ENCODE data around the gene CROCC2. TPM values are rescaled to one million over a fixed set of nuclear protein-coding genes. Genes with fewer than 3 reads are reported as not detected.

CROCC2 gene
- polyA plus RNA-seq, 1 experiment = not detected

GRCh38 chr2:241003830-241004564 lies 97.9 kb downstream of the CROCC2 start:
- Histone ChIP-seq H3K27ac (ENCODE audit: low read depth, low read length) (no peak overlapping the region), H3K9me3 (ENCODE audit: control insufficient read depth, insufficient read depth, low read length) (peaks cover 22% of the 10 kb centered on the region), H3K4me3 (ENCODE audit: low read depth, low read length) (no peak overlapping the region), H3K27me3 (ENCODE audit: control insufficient read depth, insufficient read depth, low read length) (no peaks in the 10 kb centered on the region)
- CTCF ChIA-PET = no interaction called here
- POLR2A ChIA-PET = no interaction called here
- no peak for TF ChIP-seq CTCF (IDR thresholded peaks at IDR 0.05; ENCODE audit: low read depth, low read length)
- no peak for DNase-seq (ENCODE audit: low read depth, low spot score)

- TF ChIP-seq CTCF (IDR thresholded peaks at IDR 0.05; ENCODE audit: low read depth, low read length) = no peak
- ChIA-PET POLR2A (no interaction called here), CTCF (no interaction called here)
- peaks cover 22% of the 10 kb centered on the region for H3K9me3 ChIP-seq (ENCODE audit: control insufficient read depth, insufficient read depth, low read length)
- H3K27me3 ChIP-seq (ENCODE audit: control insufficient read depth, insufficient read depth, low read length) = no peaks in the 10 kb centered on the region
- H3K27ac ChIP-seq (ENCODE audit: low read depth, low read length) = no peak overlapping the region
- no peak for DNase-seq (ENCODE audit: low read depth, low spot score)
- H3K4me3 ChIP-seq (ENCODE audit: low read depth, low read length) = no peak overlapping the region
These were observed 99.4 kb downstream of the CROCC2 start for GRCh38 chr2:241005569-241005968.

GRCh38 chr2:241006412-241006811 lies 100.3 kb downstream of the CROCC2 start:
- ChIA-PET POLR2A (no interaction called here), CTCF (no interaction called here)
- Histone ChIP-seq H3K27me3 (ENCODE audit: control insufficient read depth, insufficient read depth, low read length) (no peaks in the 10 kb centered on the region), H3K27ac (ENCODE audit: low read depth, low read length) (no peak overlapping the region), H3K9me3 (ENCODE audit: control insufficient read depth, insufficient read depth, low read length) (peaks cover 22% of the 10 kb centered on the region), H3K4me3 (ENCODE audit: low read depth, low read length) (no peak overlapping the region)
- TF ChIP-seq CTCF (IDR thresholded peaks at IDR 0.05; ENCODE audit: low read depth, low read length) = no peak
- no peak for DNase-seq (ENCODE audit: low read depth, low spot score)

GRCh38 chr2:241007111-241007510 lies 101.0 kb downstream of the CROCC2 start:
- POLR2A ChIA-PET = no interaction called here

More at GRCh38 chr2:241007111-241007510, 101.0 kb downstream of the CROCC2 start:
- Histone ChIP-seq H3K4me3 (ENCODE audit: low read depth, low read length) (no peak overlapping the region), H3K9me3 (ENCODE audit: control insufficient read depth, insufficient read depth, low read length) (peaks cover 22% of the 10 kb centered on the region), H3K27me3 (ENCODE audit: control insufficient read depth, insufficient read depth, low read length) (no peaks in the 10 kb centered on the region), H3K27ac (ENCODE audit: low read depth, low read length) (no peak overlapping the region)
- DNase-seq (ENCODE audit: low read depth, low spot score) = no peak
- TF ChIP-seq CTCF (IDR thresholded peaks at IDR 0.05; ENCODE audit: low read depth, low read length) = no peak
- CTCF ChIA-PET = no interaction called here

Data from AG04450 (cell line).